HUES6 (cell line): ENCODE results near the gene ZFP36L1.

Experiments used
- H3K27ac ChIP-seq: 2 replicates; pipeline ENCODE4 v1.7.0; 2013; ENCODE audit warnings: low read depth, mild to moderate bottlenecking, low read length, inconsistent platforms
- H3K27me3 ChIP-seq: 2 replicates; pipeline ENCODE4 v1.6.1; 2013; ENCODE audit warnings: low read length; ENCODE audit not compliant: control insufficient read depth, insufficient read depth
- H3K36me3 ChIP-seq: 2 replicates; pipeline ENCODE4 v1.6.1; 2013; ENCODE audit warnings: low read length; ENCODE audit not compliant: control insufficient read depth, insufficient read depth
- H3K4me1 ChIP-seq: 2 replicates; pipeline ENCODE4 v1.6.1; 2013; ENCODE audit warnings: low read length; ENCODE audit not compliant: control insufficient read depth, insufficient read depth
- H3K4me3 ChIP-seq: 2 replicates; pipeline ENCODE4 v1.5.1; 2013; ENCODE audit warnings: low read depth, low read length
- H3K9ac ChIP-seq: one replicate; pipeline ENCODE4 v1.6.1; 2013; ENCODE audit warnings: mild to moderate bottlenecking, low read length
- H3K9me3 ChIP-seq: 2 replicates; pipeline ENCODE4 v1.6.1; 2013; ENCODE audit warnings: low read depth, low read length; ENCODE audit not compliant: control insufficient read depth, insufficient read depth

The ZFP36L1 gene

GRCh38 chr14:68780358-68781160 is 12.3 kb downstream of the ZFP36L1 start:
- Histone ChIP-seq H3K36me3 (no peaks in the 10 kb centered on the region), H3K27me3 (no peaks in the 10 kb centered on the region), H3K27ac (no peak overlapping the region), H3K9me3 (no peaks in the 10 kb centered on the region), H3K9ac (no peak overlapping the region), H3K4me1 (peaks cover 18% of the 10 kb centered on the region; the same call in 1 of the 2 replicates), H3K4me3 (no peak overlapping the region)

GRCh38 chr14:68779761-68780323 is 13.0 kb downstream of the ZFP36L1 start:
- no peaks in the 10 kb centered on the region for H3K36me3 ChIP-seq
- H3K27me3 ChIP-seq: no peaks in the 10 kb centered on the region
- peaks cover 18% of the 10 kb centered on the region; the same call in 1 of the 2 replicates for H3K4me1 ChIP-seq
- no peak overlapping the region for H3K9ac ChIP-seq
- no peak overlapping the region for H3K4me3 ChIP-seq
- no peaks in the 10 kb centered on the region for H3K9me3 ChIP-seq
- no peak overlapping the region for H3K27ac ChIP-seq

GRCh38 chr14:68777644-68778043 is 15.2 kb downstream of the ZFP36L1 start:
- no peaks in the 10 kb centered on the region for H3K36me3 ChIP-seq
- no peaks in the 10 kb centered on the region for H3K9me3 ChIP-seq
- H3K9ac ChIP-seq: no peak overlapping the region
- no peak overlapping the region for H3K27ac ChIP-seq
- H3K27me3 ChIP-seq: no peaks in the 10 kb centered on the region
- peaks cover 18% of the 10 kb centered on the region; the same call in 1 of the 2 replicates for H3K4me1 ChIP-seq
- H3K4me3 ChIP-seq: no peak overlapping the region

- no peaks in the 10 kb centered on the region for H3K9me3 ChIP-seq
- H3K27me3 ChIP-seq: no peaks in the 10 kb centered on the region
- no peak overlapping the region for H3K4me3 ChIP-seq
- H3K9ac ChIP-seq: no peak overlapping the region
- H3K27ac ChIP-seq: no peak overlapping the region
- no peaks in the 10 kb centered on the region for H3K36me3 ChIP-seq
- peaks cover 11% of the 10 kb centered on the region; the same call in 1 of the 2 replicates for H3K4me1 ChIP-seq
These were observed 17.2 kb downstream of the ZFP36L1 start for GRCh38 chr14:68775614-68776126.

GRCh38 chr14:68774771-68775613 is 17.9 kb downstream of the ZFP36L1 start:
- Histone ChIP-seq H3K4me1 (peaks cover 4% of the 10 kb centered on the region; the same call in 1 of the 2 replicates), H3K27ac (no peak overlapping the region), H3K36me3 (no peaks in the 10 kb centered on the region)

GRCh38 chr14:68772761-68773381 is 20.0 kb downstream of the ZFP36L1 start:
- no peak overlapping the region for H3K9ac ChIP-seq
- no peaks in the 10 kb centered on the region for H3K9me3 ChIP-seq
- no peaks in the 10 kb centered on the region for H3K4me1 ChIP-seq
- H3K4me3 ChIP-seq: no peak overlapping the region
- H3K27me3 ChIP-seq: no peaks in the 10 kb centered on the region
- no peak overlapping the region for H3K27ac ChIP-seq
- no peaks in the 10 kb centered on the region for H3K36me3 ChIP-seq

More at GRCh38 chr14:68774771-68775613, 17.9 kb downstream of the ZFP36L1 start:
- Histone ChIP-seq H3K27me3 (no peaks in the 10 kb centered on the region), H3K4me3 (no peak overlapping the region), H3K9ac (no peak overlapping the region), H3K9me3 (no peaks in the 10 kb centered on the region)

GRCh38 chr14:68771631-68772030 is 21.2 kb downstream of the ZFP36L1 start:
- no peak overlapping the region for H3K4me3 ChIP-seq
- H3K9me3 ChIP-seq: no peaks in the 10 kb centered on the region
- H3K27ac ChIP-seq: no peak overlapping the region
- H3K36me3 ChIP-seq: no peaks in the 10 kb centered on the region
- H3K27me3 ChIP-seq: no peaks in the 10 kb centered on the region
- H3K4me1 ChIP-seq: no peaks in the 10 kb centered on the region
- no peak overlapping the region for H3K9ac ChIP-seq

GRCh38 chr14:68770553-68771286 is 22.1 kb downstream of the ZFP36L1 start:
- no peak overlapping the region for H3K27ac ChIP-seq
- H3K4me1 ChIP-seq: no peaks in the 10 kb centered on the region
- no peak overlapping the region for H3K4me3 ChIP-seq
- H3K27me3 ChIP-seq: no peaks in the 10 kb centered on the region
- H3K9me3 ChIP-seq: no peaks in the 10 kb centered on the region
- no peaks in the 10 kb centered on the region for H3K36me3 ChIP-seq
- no peak overlapping the region for H3K9ac ChIP-seq

- no peak overlapping the region for H3K4me3 ChIP-seq
- no peaks in the 10 kb centered on the region for H3K36me3 ChIP-seq
- no peak overlapping the region for H3K9ac ChIP-seq
- no peaks in the 10 kb centered on the region for H3K9me3 ChIP-seq
- no peaks in the 10 kb centered on the region for H3K4me1 ChIP-seq
- no peaks in the 10 kb centered on the region for H3K27me3 ChIP-seq
- no peak overlapping the region for H3K27ac ChIP-seq
These were observed 22.8 kb downstream of the ZFP36L1 start for GRCh38 chr14:68770051-68770450.

GRCh38 chr14:68768316-68768715 is 24.6 kb downstream of the ZFP36L1 start:
- Histone ChIP-seq H3K27ac (no peak overlapping the region), H3K27me3 (no peaks in the 10 kb centered on the region), H3K4me1 (peaks cover 5% of the 10 kb centered on the region), H3K4me3 (no peak overlapping the region), H3K36me3 (no peaks in the 10 kb centered on the region), H3K9ac (no peak overlapping the region), H3K9me3 (no peaks in the 10 kb centered on the region)
